ENCODE measurements around the gene ARHGAP27. TPM values are rescaled to one million over a fixed set of nuclear protein-coding genes. Genes with fewer than 3 reads are reported as not detected.
"Not testable (repeated sequence)": the region's sequence is repeated elsewhere in the genome, so short reads cannot be mapped to it uniquely, and the experiment has no call there.

Gene ARHGAP27
- total RNA-seq, 1 donor from 2014 or later, result 39.8 TPM

DNA sequence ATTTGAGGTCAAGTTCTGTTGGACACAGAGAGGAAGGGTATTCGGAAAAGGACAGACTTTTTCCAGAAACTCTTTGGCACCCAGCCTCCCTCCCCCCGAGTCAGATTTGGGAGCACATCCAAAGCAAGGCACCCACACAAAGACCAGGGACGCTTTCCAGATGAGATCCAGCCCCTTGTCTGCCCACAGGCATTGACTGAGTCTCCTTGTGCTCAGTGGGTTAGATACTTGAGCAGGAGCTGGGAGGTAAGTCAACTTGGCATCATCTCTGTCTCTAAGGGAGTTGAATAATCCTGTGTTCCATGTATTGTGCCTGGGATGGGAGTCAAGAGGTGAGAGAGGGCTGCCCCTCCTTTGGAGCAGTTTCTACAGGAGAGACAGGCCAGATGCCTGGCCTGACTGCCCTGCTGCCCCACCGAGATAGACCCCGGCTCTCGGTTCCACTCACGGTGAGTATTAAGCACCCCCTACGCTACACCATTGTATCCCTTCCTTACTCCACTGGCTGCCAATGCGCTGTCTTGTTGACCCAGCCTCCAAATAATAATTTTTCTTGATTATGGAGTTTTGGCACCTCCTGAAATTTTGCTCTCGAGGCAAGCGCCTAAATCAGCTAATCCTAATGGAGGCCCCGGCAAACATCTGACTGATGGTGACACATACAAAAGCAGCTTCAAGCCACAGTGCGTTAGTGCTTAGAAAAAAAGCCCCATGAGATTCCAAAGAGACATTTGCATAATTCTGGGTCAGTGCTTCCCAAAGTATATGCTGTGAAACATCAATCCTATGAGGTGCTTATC, 86.3 kb downstream of the ARHGAP27 start:
- H3K4me3 ChIP-seq (ENCODE audit: low read depth, low read length), result no peak overlapping the region
- no peak for DNase-seq (ENCODE audit: low read depth)
- TF ChIP-seq, protein P1, sequence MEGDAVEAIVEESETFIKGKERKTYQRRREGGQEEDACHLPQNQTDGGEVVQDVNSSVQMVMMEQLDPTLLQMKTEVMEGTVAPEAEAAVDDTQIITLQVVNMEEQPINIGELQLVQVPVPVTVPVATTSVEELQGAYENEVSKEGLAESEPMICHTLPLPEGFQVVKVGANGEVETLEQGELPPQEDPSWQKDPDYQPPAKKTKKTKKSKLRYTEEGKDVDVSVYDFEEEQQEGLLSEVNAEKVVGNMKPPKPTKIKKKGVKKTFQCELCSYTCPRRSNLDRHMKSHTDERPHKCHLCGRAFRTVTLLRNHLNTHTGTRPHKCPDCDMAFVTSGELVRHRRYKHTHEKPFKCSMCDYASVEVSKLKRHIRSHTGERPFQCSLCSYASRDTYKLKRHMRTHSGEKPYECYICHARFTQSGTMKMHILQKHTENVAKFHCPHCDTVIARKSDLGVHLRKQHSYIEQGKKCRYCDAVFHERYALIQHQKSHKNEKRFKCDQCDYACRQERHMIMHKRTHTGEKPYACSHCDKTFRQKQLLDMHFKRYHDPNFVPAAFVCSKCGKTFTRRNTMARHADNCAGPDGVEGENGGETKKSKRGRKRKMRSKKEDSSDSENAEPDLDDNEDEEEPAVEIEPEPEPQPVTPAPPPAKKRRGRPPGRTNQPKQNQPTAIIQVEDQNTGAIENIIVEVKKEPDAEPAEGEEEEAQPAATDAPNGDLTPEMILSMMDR (conservative IDR thresholded peaks at IDR 0.05; ENCODE audit: low read depth, low read length), result no peak

GRCh38 chr17:45345554-45346215, 87.0 kb downstream of the ARHGAP27 start:
- H3K4me3 ChIP-seq (ENCODE audit: low read depth, low read length), result no peak overlapping the region
- DNase-seq (ENCODE audit: low read depth), result no peak
- TF ChIP-seq, protein P1 (conservative IDR thresholded peaks at IDR 0.05; ENCODE audit: low read depth, low read length), result no peak

- TF ChIP-seq, protein P1 (conservative IDR thresholded peaks at IDR 0.05; ENCODE audit: low read depth, low read length), result no peak
- DNase-seq (ENCODE audit: low read depth), result no peak
- H3K4me3 ChIP-seq (ENCODE audit: low read depth, low read length), result no peak overlapping the region
Measured at GRCh38 chr17:45345246-45345553, 87.5 kb downstream of the ARHGAP27 start.

GRCh38 chr17:45343967-45344664, 88.6 kb downstream of the ARHGAP27 start:
- H3K4me3 ChIP-seq (ENCODE audit: low read depth, low read length); DNase-seq (ENCODE audit: low read depth): not testable (repeated sequence)

Other genes with a start within 250 kb of the ARHGAP27 start
- gene FMNL1, start 211.0 kb downstream of the ARHGAP27 start, total RNA-seq, result 5.1 and 5.7 TPM in 2 replicates
- not detected in 2 replicates for gene SPATA32, start 170.8 kb downstream of the ARHGAP27 start, total RNA-seq
- gene MAP3K14, start 115.8 kb downstream of the ARHGAP27 start, total RNA-seq, result 6.6 and 9.5 TPM in 2 replicates
- 14.8 and 15.9 TPM in 2 replicates for gene PLEKHM1, start 57.9 kb upstream of the ARHGAP27 start, total RNA-seq